IMR-90 (cell line): Measurements from ENCODE around the gene MALSU1. TPM values are rescaled to one million over a fixed set of nuclear protein-coding genes. Genes with fewer than 3 reads are reported as not detected.

ENCODE experiments used
- ATAC-seq: fragments of 200-7000 bp; cut with Tn5 transposase; 2 replicates; pipeline ENCODE4 v1.9.1; 2020; ENCODE audit warnings: low read depth, mild to moderate bottlenecking, moderate library complexity
- BruUV-seq: library from RNA; stranded (reverse); fragments of 400-500 nt; replicated peaks from 2 replicates; lab custom pipeline; 2021; lab: Mats Ljungman, UMichigan
- CTCF ChIA-PET: fragments of 300-600 bp; formaldehyde crosslinking; extraction: SDS; loops from one replicate; lab custom pipeline; 2021; ENCODE audit warnings: antibody characterized with exemption; lab: Yijun Ruan, JAX
- POLR2A ChIA-PET: fragments of 300-600 bp; sonication (Branson Sonifier 250); formaldehyde crosslinking; loops from one replicate; lab custom pipeline; 2022; ENCODE audit warnings: antibody characterized with exemption; ENCODE audit not compliant: unreplicated experiment; lab: Charles Lee
- DNase-seq: peaks from one replicate; pipeline ENCODE4 v3.0.0; 2013
- H2AFZ ChIP-seq: replicated peaks from 2 replicates; pipeline ENCODE3; 2013; ENCODE audit warnings: low read length, mild to moderate bottlenecking; ENCODE audit not compliant: poor library complexity
- H2AK5ac ChIP-seq: 2 replicates; pipeline ENCODE4 v1.6.1; 2013; ENCODE audit warnings: low read depth, low read length, inconsistent platforms
- H2AK9ac ChIP-seq: replicated peaks from 2 replicates; pipeline ENCODE3; 2013; ENCODE audit warnings: mild to moderate bottlenecking, low read depth, low read length, moderate library complexity; ENCODE audit not compliant: poor library complexity
- H2BK120ac ChIP-seq: 2 replicates; pipeline ENCODE4 v1.6.1; 2013; ENCODE audit warnings: low read depth, low read length, inconsistent platforms
- H2BK15ac ChIP-seq: 3 replicates; pipeline ENCODE4 v1.6.1; 2013; ENCODE audit warnings: low read depth, low read length, inconsistent platforms
- H2BK20ac ChIP-seq: 2 replicates; pipeline ENCODE4 v1.6.1; 2013; ENCODE audit warnings: low read depth, mild to moderate bottlenecking, inconsistent platforms, low read length, moderate library complexity
- H2BK5ac ChIP-seq: 2 replicates; pipeline ENCODE4 v1.6.1; 2013; ENCODE audit warnings: mild to moderate bottlenecking, low read depth, low read length, inconsistent platforms; ENCODE audit not compliant: poor library complexity, severe bottlenecking
- H3K14ac ChIP-seq: replicated peaks from 2 replicates; pipeline ENCODE4 v1.6.1; 2013; ENCODE audit warnings: low read depth, low read length, inconsistent platforms
- H3K18ac ChIP-seq: 2 replicates; pipeline ENCODE4 v1.6.1; 2013; ENCODE audit warnings: low read depth, low read length, control low read depth
- H3K23ac ChIP-seq: 2 replicates; pipeline ENCODE4 v1.6.1; 2013; ENCODE audit warnings: low read depth, low read length, inconsistent platforms
- H3K27ac ChIP-seq: 2 replicates; pipeline ENCODE4 v1.5.1; 2013; ENCODE audit warnings: mild to moderate bottlenecking, control low read depth, low read length; ENCODE audit not compliant: insufficient read depth
- H3K27me3 ChIP-seq: 2 replicates; pipeline ENCODE4 v1.6.1; 2013; ENCODE audit warnings: low read length; ENCODE audit not compliant: control insufficient read depth, insufficient read depth
- H3K36me3 ChIP-seq: 2 replicates; pipeline ENCODE4 v1.6.1; 2013; ENCODE audit warnings: low read length, mixed read lengths; ENCODE audit not compliant: control insufficient read depth, insufficient read depth
- H3K4ac ChIP-seq: 2 replicates; pipeline ENCODE4 v1.6.1; 2013; ENCODE audit warnings: low read depth, low read length, inconsistent platforms
- H3K4me1 ChIP-seq: 2 replicates; pipeline ENCODE4 v1.6.1; 2013; ENCODE audit warnings: low read length, mixed read lengths; ENCODE audit not compliant: control insufficient read depth, insufficient read depth
- H3K4me2 ChIP-seq: 2 replicates; pipeline ENCODE4 v1.6.1; 2013; ENCODE audit warnings: low read depth, mild to moderate bottlenecking, control low read depth, low read length, moderate library complexity
- H3K4me3 ChIP-seq: 2 replicates; pipeline ENCODE4 v1.5.1; 2013; ENCODE audit warnings: low read depth, mild to moderate bottlenecking, control low read depth, low read length, moderate library complexity; ENCODE audit not compliant: insufficient read depth
- H3K56ac ChIP-seq: 2 replicates; pipeline ENCODE4 v1.6.1; 2013; ENCODE audit warnings: low read length, inconsistent platforms; ENCODE audit not compliant: insufficient read depth; ENCODE audit errors: extremely low read depth
- H3K79me1 ChIP-seq, 2 experiments: 2 replicates each; pipeline ENCODE4 v1.6.1; 2013; ENCODE audit warnings: low read length in 2 of 2, inconsistent platforms in 1 of 2, low read depth in 1 of 2
- H3K9ac ChIP-seq: 2 replicates; pipeline ENCODE4 v1.6.1; 2013; ENCODE audit warnings: low read depth, low read length, control low read depth
- H3K9me1 ChIP-seq: 2 replicates; pipeline ENCODE4 v1.6.1; 2013; ENCODE audit warnings: low read length, inconsistent platforms; ENCODE audit not compliant: insufficient read depth
- H3K9me3 ChIP-seq: 2 replicates; pipeline ENCODE4 v1.6.1; 2013; ENCODE audit warnings: low read length; ENCODE audit not compliant: control insufficient read depth, insufficient read depth
- H4K20me1 ChIP-seq: 2 replicates; pipeline ENCODE4 v1.6.1; 2013; ENCODE audit warnings: low read length, inconsistent platforms; ENCODE audit not compliant: insufficient read depth
- H4K5ac ChIP-seq: 2 replicates; pipeline ENCODE4 v1.6.1; 2013; ENCODE audit warnings: mild to moderate bottlenecking, low read depth, low read length, control low read depth
- H4K8ac ChIP-seq, 2 experiments: 2 replicates each; pipeline ENCODE4 v1.6.1; 2013; ENCODE audit warnings: low read depth in 2 of 2, low read length in 2 of 2, control low read depth in 1 of 2, inconsistent platforms in 1 of 2
- H4K91ac ChIP-seq: 2 replicates; pipeline ENCODE4 v1.6.1; 2013; ENCODE audit warnings: low read depth, low read length, inconsistent platforms; ENCODE audit not compliant: insufficient read depth
- CTCF ChIP-seq: conservative IDR thresholded peaks from 2 replicates; pipeline ENCODE4 v1.5.1; 2012; ENCODE audit warnings: mild to moderate bottlenecking, low read depth, low read length, improper control_type of control experiment
- FOS ChIP-seq: fragments of 150-350 bp; IDR thresholded peaks from 2 replicates; pipeline ENCODE4 v1.6.1; 2016; ENCODE audit warnings: low read depth, low read length
- MAZ ChIP-seq: IDR thresholded peaks from 2 replicates; pipeline ENCODE4 v1.6.1; 2012; ENCODE audit warnings: low read depth, mild to moderate bottlenecking, low read length, improper control_type of control experiment, moderate library complexity, borderline replicate concordance
- MXI1 ChIP-seq: IDR thresholded peaks from 2 replicates; pipeline ENCODE4 v1.6.1; 2012; ENCODE audit warnings: low read depth, mild to moderate bottlenecking, low read length, moderate library complexity, borderline replicate concordance
- WGBS, 2 experiments: methylation state at CpG; one replicate each; pipeline versions ENCODE4 v1.1.5 to v1.1.7; 2013; ENCODE audit warnings: missing lambda C conversion rate in 2 of 2; ENCODE audit not compliant: insufficient read length in 1 of 2; ENCODE audit errors: extremely low coverage in 2 of 2; 5-methylcytosine and 5-hydroxymethylcytosine counted together
- dilution Hi-C: fragments of 300-500 bp; cut with HindIII; formaldehyde crosslinking; loops from one replicate; pipeline ENCODE4 v1.14.3; 2018; ENCODE audit warnings: low sequenced_read_pairs; ENCODE audit not compliant: unreplicated experiment
- in situ Hi-C: fragments of 300-500 bp; cut with MboI; formaldehyde crosslinking; loops from 3 replicates; pipeline ENCODE4 v1.14.3; 2019; ENCODE audit warnings: low sequenced_read_pairs, inconsistent platforms, mixed read lengths
- intact Hi-C: fragments of 100-400 bp; cut with micrococcal nuclease; formaldehyde crosslinking; loops from 2 replicates; pipeline ENCODE4 v1.10.0; 2022
- polyA plus RNA-seq, 3 experiments: library from polyadenylated mRNA; depleted of rRNA; stranded (reverse); fragments of >200 nt; gene quantifications; 2 replicates each; pipeline ENCODE4 v1.2.3, GENCODE V29; 2012; ENCODE audit warnings: low replicate concordance in 1 of 3
- total RNA-seq: library from RNA; depleted of rRNA; stranded (reverse); fragments of >200 nt; gene quantifications from 2 replicates; pipeline ENCODE4 v1.2.3, GENCODE V29; 2012

The MALSU1 gene
- total and polyA plus RNA-seq, 2 of the 4 experiments (the other 2 are of a cell fraction): 30.5 to 36.0 TPM

DNA sequence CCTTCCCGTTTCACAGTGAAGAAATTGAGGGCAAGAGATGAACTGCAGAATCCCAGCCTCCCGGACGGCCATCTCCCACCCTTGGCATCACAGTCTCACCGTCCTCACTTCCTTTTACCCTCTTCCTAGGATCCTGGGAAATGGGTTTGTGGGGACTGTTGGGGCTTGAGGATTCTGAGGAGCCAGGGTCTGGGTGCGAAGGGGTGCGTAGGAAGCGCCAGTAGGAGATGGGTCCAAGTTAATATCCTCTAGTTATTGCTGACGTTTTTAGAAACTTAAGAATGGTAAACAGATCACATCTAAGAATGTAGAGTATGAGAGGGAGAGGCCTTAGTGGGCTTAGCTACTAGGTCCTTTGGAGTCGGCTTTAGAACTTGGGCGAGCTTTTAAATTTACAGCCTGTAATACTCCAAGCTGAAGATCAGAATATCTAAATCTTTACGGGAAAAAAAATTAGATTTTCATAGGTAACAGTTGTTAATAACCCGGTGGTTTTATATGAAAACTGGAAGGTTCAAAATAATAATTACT, 696 bp downstream of the MALSU1 start:
- Histone ChIP-seq H4K20me1 (peaks cover 7% of the 10 kb centered on the region; the same call in 1 of the 2 replicates), H2BK20ac (no peak overlapping the region), H3K14ac (peak overlapping the region; percentile 77), H3K9ac (peak overlapping the region; percentile 92), H4K91ac (peak overlapping the region; percentile 53), H3K18ac (peak overlapping the region; percentile 7; the same call in 1 of the 2 replicates), H3K4me2 (peak overlapping the region; percentile 99), H2BK5ac (peak overlapping the region; percentile 68), H3K56ac (peak overlapping the region; percentile 60; the same call in 1 of the 2 replicates), H3K9me3 (no peaks in the 10 kb centered on the region), H3K9me1 (peaks cover 13% of the 10 kb centered on the region), H3K36me3 (no peaks in the 10 kb centered on the region), H2AFZ (peak overlapping the region; percentile 92), H3K79me1 (peaks cover 8 to 37% of the 10 kb centered on the region in 2 experiments; a peak in 3 of 4 replicates), H3K23ac (peak overlapping the region; percentile 89), H3K4me3 (peak overlapping the region; percentile 85), H2BK120ac (peak overlapping the region; percentile 45; the same call in 1 of the 2 replicates), H3K27me3 (no peaks in the 10 kb centered on the region), H2BK15ac (no peak overlapping the region), H3K4ac (peak overlapping the region; percentile 86), H3K4me1 (peaks cover 5% of the 10 kb centered on the region), H4K8ac (peak overlapping the region in 1 of 2 experiments; percentile 74; a peak in 3 of 4 replicates), H2AK9ac (peak overlapping the region; percentile 95), H4K5ac (peak overlapping the region; percentile 33), H2AK5ac (peak overlapping the region; percentile 71), H3K27ac (peak overlapping the region; percentile 85)
- DNase-seq (peak; percentile 35), ATAC-seq (peak; percentile 8)
- CTCF ChIA-PET: no interaction called here
- in situ Hi-C loops (no loop called here), dilution Hi-C loops (no loop called here), intact Hi-C loops (no loop called here)
- no TSS peak for BruUV-seq
- no peak for TF ChIP-seq MXI1
- no peak for TF ChIP-seq FOS
- TF ChIP-seq CTCF: no peak
- TF ChIP-seq MAZ: no peak
- 10% methylated on average over 3 of the region's 12 CpGs; no CpG with 5 or more reads in 1 of the 2 experiments for WGBS, 2 experiments
- POLR2A ChIA-PET: interaction anchor here (0.5 to 0.8 kb wide), 3 partner anchors 154 to 167 kb away, joined by 4 to 5 read pairs (median 4); no protein-coding TSS in a partner anchor
